ENCODE results near the gene IQSEC1.

DNA sequence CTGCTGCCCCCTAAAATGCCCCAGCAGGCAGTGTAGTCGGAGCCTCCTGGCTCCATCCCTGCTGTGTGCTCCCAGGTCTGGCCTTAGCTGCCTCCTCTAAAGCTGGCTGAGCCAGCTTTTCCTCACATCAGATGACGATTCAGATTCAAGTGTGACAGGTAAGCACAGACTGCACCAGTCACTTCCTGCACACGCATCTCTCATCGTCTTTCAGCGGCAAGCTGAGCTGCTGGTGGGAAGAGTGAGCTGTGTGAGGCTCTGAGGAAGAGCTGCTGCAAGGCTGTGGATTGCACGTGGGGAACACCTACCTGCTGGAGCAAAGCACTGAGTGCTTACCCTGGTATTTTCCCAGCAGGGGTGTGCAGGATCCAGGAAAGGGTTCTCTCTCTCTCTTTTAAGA lies 143.4 kb downstream of the IQSEC1 start:
- no peak for TF ChIP-seq POLR2A (IDR thresholded peaks at IDR 0.05)
- TF ChIP-seq, protein P1, sequence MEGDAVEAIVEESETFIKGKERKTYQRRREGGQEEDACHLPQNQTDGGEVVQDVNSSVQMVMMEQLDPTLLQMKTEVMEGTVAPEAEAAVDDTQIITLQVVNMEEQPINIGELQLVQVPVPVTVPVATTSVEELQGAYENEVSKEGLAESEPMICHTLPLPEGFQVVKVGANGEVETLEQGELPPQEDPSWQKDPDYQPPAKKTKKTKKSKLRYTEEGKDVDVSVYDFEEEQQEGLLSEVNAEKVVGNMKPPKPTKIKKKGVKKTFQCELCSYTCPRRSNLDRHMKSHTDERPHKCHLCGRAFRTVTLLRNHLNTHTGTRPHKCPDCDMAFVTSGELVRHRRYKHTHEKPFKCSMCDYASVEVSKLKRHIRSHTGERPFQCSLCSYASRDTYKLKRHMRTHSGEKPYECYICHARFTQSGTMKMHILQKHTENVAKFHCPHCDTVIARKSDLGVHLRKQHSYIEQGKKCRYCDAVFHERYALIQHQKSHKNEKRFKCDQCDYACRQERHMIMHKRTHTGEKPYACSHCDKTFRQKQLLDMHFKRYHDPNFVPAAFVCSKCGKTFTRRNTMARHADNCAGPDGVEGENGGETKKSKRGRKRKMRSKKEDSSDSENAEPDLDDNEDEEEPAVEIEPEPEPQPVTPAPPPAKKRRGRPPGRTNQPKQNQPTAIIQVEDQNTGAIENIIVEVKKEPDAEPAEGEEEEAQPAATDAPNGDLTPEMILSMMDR (IDR thresholded peaks at IDR 0.05) = no peak

Measured in Peyer's patch (tissue), 4 donors.